Activated CD8-positive, alpha-beta memory T cell treated with anti-CD3 and anti-CD28 coated beads, Interleukin-2, amount 50 U/mL, for 24 hours (primary cell): ENCODE measurements around the gene CCDC9B.

ENCODE experiments used
- DNase-seq: peaks from one replicate; pipeline ENCODE4 v3.0.0-alpha.2; 2020; ENCODE audit errors: extremely low read depth

Gene CCDC9B

DNA sequence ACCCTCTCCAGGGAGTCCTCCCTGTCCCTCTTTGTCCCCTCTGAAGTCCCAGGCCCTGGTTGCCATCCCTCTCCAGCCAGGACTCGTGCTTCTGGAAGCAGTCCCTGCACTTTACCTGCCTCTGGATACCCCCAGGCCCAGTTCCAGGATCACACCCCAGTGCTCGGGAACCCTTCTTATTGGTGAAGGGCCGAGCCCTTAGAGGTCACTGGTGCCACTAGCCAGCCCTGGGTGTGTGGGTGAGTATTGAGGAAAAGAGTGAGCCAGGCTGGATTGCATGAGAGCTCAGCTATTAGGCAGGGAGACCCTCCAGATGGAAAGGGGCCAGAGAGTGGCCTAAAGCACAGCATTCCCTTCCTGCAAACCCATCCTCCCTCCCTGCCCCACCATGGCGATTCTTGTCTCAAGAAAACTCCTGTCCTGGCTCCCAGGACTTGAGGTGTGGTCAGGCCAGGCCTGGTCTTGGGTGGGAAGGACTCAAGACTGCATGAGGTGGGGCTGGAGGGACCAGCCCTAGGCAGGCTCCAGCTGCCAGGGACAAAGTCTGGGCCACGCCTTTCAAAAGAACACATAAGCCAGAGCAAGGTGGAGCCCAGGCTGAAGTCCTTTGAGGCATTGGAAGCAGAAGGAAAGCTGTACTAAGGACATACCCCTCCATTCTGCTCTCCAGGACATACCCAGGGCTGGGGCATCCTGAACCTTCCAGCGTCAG is 5.3 kb upstream of the CCDC9B start:
- no peak for DNase-seq

DNA sequence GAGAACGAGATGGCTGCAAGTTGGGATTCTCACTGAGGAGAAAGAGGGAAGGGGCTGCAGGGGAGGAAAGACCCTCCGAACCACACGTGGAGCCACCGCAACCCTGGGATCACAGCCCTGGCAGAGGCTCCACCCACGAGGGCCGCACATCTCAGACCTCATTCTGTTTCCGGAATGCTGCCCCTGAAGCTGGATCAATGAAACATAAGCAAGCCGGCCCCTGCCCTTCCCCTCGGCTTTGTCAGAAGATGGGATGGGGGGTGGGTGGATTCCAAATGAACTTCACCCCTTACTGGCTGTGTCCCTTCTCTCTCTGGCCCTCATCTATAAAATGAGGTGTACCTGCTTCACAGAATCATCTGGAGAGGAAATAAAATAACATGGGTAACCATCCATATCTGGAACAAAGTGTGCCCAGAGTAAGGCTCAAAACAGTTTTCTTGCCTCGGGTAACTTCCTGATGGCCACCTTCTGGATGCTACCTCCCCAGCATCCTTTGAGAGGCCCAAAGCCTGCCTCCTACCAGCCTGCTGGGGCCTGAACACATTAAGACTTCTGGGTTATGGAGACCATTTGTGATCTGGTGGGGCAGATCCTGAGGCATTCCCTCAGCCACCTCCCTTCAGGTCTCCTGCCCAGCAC is 4.6 kb upstream of the CCDC9B start:
- DNase-seq = no peak

DNA sequence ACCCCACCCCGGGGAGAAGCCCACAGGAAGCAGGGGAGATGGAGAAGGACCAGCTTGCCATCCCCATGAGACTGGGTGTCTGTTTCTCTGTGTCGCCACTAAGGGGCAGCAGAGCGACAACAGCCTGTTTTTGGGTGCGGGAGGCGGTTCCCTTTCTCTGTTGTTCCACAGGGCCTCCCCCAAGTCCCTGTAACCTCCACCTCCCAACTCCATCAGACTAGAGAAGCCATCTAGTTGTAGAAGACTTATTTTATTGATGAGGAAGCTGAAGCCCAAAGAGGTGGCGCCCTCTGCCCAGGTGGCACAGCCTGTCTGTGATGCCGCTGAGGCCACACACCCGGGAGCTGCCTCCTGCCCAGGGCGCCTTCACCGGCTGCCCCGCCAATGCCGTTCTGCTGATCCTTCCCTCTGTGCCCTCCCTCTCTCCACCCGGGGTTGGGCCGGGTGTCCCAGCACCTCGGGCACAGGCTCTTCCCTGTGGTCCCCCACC is 3.9 kb upstream of the CCDC9B start:
- DNase-seq = no peak

DNA sequence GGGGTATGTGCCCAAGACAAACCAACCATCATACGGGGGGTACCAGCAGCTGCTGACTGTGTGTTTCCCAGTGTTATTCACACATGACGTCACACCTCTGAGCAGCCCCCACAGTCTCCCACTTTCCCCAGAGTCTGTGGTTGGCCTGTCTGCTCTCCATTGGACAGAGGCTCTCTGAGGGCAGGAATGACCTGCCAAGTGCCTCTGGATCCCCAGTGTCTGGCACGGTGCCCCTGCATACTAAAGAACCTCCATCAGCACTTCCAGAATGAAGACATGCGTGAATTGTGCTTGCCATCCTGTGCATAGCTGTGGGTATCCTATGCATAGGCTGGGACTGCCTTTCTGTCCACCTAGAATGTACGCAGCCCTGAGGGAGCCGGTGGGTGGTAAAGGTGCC is 3.5 kb upstream of the CCDC9B start:
- DNase-seq = no peak

DNA sequence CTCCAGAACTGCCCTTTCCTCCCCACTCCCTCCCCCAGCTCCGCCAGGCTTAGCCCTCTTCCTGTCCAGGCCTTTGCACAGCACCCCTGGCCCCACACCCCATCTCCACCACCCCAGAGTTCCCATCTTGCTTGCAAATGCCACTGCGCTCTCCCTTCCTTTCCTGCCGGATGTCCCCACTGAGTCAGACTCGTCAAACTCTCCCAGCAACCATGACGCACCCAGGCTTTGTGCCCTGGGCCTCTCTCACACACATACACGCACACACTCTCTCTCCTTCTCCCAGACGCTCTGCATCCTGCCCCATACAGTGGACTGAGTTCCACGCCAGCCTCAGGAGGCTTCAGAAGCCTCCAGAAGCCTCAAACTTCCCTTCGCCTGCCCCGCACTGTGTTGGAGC is 2.8 kb upstream of the CCDC9B start:
- no peak for DNase-seq

DNA sequence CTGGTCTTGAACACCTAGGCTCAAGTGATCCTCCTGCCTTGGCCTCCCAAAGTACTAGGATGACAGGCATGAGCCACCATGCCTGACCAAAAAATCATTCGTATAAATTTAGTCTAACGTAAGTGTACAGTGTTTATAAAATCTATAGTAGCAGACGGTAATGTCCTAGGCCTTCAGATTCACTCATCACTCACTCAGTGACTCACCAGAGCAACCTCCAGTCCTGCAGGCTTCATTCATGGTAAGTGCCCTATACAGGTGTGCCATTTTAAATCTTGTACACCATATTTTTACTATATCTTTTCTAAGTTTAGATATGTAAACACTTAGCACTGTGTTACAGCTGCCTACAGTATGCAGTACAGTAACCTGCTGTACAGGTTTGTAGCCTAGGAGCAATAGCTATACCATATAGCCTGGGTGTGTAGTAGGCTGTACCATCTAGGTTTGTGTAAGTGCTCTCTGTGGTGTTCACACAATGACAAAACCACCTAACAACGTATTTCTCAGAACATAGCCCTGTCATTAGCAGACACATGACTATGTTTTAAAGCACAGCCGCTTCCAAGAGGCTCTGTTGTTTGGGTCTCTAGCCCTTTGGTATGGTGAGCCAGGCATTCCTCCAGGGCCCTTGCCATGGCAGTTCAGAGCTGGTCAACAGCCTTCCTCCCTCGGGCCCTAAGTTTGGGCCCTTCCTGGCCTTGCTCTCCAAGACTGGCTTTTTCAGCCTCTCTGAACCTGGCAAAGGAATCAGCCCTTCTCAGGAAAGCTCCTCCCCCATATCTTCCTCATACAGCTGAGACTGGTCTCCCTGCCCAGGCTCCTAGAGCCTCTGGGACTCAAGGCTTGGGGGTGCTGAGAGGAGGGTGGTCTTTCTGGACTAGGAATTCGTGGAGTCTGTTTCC is 1.9 kb upstream of the CCDC9B start:
- no peak for DNase-seq

DNA sequence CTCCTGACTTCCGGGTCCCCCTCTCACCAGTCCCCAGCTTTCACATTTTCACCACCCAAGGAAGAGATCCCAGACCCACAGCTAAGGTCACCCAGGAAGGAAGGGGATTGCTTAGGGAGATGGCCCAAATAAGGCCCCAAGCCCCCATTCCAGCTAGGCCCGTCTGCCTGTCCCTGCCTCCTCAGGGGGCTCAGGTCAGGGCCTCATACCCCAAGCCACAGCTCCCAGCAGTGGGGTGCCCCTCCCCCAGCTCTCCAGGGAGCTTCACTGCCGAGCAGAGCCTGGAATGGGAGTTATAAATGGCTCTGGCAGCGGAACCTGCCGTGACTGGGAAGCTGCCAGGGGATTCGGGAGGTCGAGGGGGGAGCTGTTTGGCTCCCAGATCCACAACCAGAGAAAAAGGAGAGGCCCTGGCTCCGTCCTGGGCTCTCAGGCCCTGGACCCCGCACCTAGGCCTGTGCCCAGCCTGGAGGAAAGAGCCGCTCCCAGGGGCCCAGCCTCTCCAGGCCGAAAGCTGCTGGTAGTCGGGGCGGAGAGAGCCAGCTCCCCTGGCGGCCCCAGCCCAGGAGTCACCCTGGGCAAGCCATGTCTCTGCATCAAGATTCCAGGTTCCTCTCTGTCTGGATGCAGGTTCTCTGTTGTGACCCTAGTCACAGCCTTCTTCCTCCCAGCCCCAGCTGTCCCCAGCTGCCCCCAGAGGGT is 550 bp downstream of the CCDC9B start:
- DNase-seq = no peak

DNA sequence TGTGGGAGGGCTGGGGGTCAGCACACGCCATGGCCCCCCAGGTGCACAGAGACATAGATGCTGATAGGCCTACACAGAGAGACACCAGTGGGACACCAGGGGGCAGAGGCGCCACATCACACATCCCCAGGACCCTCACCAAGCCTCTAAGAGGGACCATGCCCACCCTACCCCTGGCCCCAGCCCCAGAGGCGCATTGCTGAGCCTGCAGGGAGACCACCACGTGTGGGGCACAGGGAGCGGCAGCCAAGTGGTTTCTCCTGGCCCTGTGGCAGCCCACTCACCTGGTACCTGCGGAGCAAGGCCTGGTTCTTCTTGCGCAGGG is 1.2 kb downstream of the CCDC9B start:
- no peak for DNase-seq

DNA sequence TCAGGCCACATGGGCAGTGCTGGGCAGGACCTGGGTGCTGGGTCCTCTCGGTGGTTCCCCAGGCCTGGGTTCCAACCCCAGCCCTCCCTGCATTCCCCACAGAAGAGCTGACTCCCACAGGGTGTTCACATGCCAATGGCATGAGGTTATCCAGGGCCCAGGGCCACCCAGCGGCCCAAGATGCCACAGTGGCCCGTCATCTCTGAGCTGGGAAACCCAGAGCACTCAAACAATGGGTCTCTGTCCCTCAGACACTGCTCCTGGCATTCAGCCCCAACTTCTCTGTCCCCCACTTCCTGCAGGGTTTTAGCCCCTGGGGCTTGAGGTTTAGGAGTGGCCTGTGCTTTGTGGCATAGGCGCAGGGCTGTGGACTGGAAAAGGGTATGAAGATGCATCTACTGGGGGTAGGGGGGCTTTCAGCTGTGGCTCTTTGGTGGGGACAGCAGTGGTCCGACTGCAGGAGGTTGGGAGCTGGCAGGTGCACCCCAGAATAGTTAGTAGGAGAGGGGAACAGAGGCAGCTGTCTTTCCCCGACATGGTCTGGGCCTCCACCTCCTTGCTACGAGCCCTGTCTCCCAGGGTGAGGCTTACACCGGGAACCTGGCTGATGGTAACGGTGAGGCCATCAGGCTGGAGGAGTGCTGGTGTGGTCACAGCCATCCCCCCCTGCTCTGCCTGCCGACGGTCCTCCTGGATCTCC is 1.7 kb downstream of the CCDC9B start:
- DNase-seq = no peak

DNA sequence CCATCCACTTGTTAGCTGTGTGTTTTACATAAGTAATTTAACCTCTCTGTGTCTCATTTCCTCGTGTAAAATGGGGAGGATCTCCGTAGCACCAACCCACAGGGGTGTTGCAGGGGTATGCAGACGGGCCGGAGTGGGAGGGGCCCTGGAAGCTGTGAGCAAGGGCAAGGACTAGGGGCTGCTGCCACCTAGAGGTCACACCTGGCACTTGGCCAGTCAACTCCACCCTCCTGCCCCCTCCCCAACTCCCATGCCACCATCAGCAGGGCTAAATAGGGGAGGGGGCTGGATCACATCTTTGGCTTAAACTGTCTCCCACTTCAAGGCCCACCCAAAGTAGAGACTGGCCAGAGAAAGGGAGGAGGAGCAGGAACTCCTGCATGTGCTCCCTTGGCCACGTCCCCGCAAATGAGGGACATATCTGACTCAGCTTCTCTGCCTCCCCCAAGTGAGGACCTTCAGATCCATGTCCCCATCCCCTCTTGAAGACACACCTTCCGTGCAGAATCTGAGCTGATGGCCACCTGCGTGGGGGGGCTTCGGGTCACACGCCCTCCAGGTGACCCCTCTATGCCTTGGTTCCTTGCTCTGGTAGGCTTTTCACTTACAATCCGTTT is 2.6 kb downstream of the CCDC9B start:
- no peak for DNase-seq

DNA sequence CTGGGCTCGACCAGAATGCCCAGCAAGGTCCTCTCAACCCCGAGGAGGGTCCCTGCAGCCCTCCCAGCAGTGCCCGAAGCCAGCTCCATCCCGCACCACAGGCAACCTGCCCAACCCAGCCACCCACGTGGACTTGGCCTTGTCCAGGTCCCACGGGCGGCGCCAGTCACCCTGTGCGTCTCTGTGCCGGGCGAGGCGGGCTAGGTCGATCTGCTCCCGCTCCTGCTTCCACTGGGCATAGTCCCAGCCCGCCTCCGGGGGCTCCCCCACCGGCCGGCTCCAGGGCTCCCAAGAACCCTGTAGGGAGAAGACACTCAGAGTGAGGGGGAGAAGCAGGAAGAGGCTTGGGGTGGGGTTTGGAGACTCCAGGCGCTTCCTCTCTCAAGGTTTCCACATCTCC is 3.1 kb downstream of the CCDC9B start:
- DNase-seq = no peak

DNA sequence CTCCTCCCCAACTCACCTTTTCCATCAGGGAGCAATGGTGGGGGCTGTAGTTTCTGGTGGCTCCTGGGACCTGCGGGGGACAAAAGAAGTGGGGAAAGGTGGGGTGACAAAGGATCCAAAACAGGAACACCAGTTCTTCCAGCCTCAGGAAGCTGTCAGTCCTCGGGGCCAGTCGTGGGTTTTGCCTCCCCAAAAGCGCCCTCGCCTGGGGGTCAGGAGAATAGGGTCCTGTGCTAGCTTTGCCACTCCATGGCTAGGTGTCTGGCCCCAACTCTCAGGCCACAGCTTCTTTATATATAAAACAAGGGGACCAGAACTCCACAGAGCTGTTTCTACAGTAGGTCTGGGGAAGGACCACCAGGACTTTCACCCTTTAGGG is 4.0 kb downstream of the CCDC9B start:
- DNase-seq = no peak

DNA sequence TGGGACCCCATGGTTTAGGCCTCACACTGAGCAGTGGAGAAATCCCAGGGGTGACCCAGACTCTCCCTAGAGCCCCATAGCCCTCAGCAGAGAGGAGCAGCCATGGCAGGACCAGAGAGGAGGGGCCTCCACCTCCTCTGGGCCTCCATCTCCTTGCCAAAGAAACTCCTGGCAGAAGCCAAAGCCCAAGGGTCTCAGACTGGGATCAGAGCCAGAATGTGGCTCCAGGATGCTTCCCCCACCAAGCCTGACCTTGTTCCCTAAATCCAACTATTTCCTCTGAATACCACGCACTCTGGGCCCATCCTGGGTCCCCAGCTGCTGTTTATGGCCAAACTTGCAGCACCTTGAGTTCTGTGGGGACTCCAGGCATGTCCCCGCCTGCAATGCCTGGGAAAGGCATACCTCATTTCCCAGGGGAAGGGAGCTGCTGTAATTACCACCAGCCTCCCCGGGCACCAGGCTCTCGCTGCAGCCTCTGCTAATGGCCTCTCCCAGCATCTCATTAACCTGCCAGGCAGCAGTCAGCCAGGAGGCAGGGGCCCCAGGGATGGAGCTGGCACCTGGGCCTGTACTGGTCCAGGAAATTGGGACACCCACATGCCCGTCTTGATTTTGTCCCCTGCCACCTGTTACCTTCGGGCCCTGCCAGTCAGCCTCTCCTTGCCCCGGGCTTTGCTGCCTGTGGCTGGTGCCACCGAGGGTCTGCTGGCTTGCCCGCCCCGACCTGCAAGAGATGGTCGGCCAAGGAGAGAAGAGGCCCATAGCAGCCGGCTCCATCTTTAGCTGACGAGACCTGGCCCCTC is 4.6 kb downstream of the CCDC9B start:
- DNase-seq = no peak

DNA sequence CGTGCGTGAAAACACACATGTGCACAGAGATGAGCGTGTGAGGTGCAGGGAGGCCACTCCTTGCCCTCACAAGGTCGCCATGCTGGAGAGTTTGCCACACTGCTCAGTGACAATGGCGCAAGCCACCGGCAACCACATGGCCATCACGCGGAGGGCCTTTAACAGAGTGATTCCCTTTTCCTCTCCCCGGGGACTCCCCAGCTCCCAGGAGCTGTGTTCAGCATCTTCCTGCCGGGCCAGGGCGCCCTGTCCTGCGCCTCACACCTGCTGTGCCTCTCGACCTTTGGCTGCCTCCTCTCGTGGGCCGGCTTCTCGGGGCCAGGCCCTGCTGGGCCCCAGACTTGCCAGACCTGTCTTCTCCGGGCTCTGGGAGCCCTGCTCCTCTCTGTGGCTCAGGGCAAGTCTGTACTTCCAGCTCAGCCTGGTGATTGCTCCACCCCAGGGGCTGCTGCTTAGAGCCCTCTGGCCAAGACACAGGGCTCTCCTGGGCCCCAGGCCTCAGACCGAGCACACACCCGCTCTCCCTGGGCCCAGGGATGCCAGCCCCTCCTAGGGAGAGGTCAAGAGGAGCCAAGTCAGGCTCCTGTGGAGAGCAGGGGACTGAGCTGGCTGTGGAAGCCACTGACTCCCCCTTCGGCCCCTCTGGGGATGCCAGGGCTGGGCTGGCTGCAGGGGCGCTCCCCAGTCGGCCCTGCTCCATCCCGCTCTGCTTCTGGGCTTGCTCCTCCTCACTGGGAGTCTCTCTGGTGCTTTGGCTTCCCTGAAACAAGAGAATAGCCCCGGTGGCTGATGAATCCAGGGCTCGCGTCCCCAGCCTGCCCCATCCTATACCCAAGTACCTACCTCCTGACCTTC is 5.6 kb downstream of the CCDC9B start:
- DNase-seq = no peak

DNA sequence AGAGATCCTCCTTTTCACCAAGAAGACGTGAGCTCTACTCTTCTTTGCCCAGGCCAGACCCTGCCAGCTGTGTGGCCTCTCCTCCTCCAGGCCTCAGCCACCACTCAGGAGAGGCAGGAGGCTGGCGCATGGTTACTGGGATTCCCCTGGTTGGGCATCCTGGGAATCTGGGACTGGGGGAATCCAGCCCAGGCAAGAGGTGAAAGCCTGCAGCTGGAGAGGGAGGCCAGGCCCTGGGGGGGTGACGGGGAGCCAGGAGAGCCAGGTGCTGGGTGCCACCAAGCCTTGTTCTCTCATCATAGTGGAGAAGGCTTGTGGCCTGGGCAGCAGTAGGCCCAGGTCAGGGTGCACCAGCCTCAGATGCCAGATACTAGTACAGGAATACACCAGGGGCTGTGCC is 6.2 kb downstream of the CCDC9B start:
- no peak for DNase-seq

DNA sequence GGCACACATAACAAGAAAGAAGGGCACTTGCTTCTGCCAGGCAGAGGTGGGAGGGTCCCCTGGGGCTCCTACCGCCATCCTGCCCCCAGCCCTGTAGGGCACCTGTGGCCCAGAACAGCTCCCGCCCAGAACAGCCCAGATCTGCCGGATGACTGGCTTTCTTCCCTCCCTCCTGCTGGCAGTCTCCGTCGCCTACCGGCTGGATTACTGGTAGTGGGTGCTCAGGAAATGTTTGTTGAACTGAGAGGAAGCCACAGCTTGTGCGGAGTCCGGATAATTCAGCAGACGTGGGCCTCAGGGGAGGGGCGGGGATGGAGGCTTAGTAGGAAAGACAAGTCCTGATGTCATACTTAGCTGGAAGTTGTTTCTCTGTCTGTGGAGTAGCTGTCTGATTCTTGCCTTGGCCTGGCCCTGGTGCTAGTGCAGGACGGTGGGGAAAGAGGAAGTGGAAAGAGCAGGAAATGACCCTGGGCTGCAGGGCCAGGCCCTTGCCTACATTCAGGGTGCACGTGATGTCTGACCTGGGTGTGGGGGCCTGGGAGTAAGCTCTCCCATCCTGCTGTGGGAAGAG is 6.7 kb downstream of the CCDC9B start:
- DNase-seq = no peak

DNA sequence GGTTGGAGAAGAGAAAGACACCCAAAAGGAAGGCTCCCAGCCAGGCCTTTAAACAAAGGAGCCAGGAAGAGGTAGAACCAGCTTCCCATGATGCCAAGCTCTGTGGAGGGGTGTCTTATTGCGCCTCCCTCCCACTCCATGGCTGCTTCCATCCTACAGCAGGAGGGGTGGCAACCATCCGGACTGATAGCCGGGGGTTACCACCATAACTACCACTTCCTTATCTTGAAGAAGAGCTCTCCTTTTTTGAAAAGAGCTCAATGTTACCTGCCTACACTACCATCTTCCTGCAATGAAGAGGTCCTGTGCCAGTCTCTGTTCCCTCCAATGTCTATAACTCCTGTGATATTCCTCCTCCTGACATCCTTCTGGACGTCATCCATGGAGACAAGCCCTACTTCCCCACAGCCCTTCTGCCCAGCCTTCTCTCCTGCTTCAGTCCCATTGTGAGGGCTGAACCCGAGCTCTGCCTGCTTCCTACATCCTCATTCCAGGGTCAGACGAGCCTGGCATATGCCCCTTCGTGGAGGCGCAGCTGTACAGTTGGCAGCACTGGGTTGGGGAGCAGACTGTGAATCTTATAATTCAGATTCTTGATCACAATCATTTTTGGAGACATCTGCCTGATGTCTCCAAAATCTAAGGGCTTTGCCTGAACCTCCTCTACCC is 8.5 kb downstream of the CCDC9B start:
- no peak for DNase-seq

DNA sequence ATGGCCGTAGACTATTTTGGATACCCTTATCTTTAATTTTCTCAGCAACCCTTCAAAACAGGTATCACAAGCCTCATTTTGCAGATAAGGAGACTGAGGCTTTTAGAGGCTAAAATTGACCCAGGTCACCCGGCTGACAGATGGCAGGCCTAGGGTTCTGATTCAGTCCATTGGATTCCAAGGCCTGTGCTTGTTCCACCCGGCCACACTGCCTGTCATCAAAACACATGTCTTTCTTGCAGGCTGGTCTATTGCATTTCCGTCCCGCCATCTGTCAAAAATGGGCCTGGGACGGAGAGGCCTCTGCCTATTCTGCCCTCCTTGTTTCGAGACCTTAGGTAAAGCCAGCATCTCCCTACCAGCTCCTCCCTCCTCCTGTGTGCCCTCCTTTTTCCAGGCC is 9.1 kb downstream of the CCDC9B start:
- no peak for DNase-seq
